Gastroesophageal sphincter (tissue), 3 donors: ENCODE measurements around the gene NUP98.

Source experiments
- EP300 ChIP-seq: sonication (generic); formaldehyde crosslinking; IDR thresholded peaks from one replicate; pipeline ENCODE4 v1.6.1; 2017; ENCODE audit warnings: antibody characterized with exemption, mild to moderate bottlenecking
- POLR2A ChIP-seq, 2 donors: fragments of 450-650 bp; IDR thresholded peaks; one replicate each; pipeline ENCODE4 v1.6.1; 2017; ENCODE audit warnings: antibody characterized with exemption in 2 of 2, mild to moderate bottlenecking in 2 of 2, moderate library complexity in 1 of 2
- POLR2AphosphoS5 ChIP-seq: sonication (generic); formaldehyde crosslinking; IDR thresholded peaks from one replicate; pipeline ENCODE4 v1.6.1; 2017; ENCODE audit warnings: antibody characterized with exemption
- TF ChIP-seq, protein P1 (sequence below), 4 experiments: fragments of 200-600 bp in 2 of 4; fragments of 450-650 bp in 2 of 4; sonication (generic) in 1 of 4; IDR thresholded peaks; one replicate each; pipeline ENCODE4 v1.5.1; 2017 to 2019; ENCODE audit warnings: antibody characterized with exemption in 4 of 4, mild to moderate bottlenecking in 2 of 4, moderate library complexity in 2 of 4

DNA sequence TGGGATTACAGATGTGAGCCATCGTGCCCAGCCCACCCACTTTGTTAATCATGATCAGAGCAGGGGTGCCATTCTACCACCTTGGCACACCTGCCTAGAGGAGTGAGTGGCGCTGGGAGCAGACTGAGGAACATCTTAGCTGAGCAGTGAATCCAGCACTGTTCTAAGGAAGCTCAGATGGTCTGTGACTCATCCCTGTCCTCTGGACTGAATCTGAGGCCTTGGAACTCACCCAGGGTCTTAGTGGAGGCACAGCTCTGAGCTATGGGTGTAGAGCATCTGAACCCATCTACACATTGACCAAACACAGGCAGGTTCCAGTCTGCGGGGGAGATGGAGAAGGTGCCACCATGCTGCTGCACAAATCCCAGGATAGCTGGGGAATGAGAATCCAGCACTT is 25.9 kb upstream of the NUP98 start:
- TF ChIP-seq, protein P1, sequence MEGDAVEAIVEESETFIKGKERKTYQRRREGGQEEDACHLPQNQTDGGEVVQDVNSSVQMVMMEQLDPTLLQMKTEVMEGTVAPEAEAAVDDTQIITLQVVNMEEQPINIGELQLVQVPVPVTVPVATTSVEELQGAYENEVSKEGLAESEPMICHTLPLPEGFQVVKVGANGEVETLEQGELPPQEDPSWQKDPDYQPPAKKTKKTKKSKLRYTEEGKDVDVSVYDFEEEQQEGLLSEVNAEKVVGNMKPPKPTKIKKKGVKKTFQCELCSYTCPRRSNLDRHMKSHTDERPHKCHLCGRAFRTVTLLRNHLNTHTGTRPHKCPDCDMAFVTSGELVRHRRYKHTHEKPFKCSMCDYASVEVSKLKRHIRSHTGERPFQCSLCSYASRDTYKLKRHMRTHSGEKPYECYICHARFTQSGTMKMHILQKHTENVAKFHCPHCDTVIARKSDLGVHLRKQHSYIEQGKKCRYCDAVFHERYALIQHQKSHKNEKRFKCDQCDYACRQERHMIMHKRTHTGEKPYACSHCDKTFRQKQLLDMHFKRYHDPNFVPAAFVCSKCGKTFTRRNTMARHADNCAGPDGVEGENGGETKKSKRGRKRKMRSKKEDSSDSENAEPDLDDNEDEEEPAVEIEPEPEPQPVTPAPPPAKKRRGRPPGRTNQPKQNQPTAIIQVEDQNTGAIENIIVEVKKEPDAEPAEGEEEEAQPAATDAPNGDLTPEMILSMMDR (IDR thresholded peaks at IDR 0.05) = no peak
- TF ChIP-seq EP300 (no peak), POLR2A (IDR thresholded peaks at IDR 0.05) (no peak), POLR2AphosphoS5 (no peak)
